Jurkat, Clone E6-1 (cell line): Measurements from ENCODE around the gene RAB40A. TPM values are rescaled to one million over a fixed set of nuclear protein-coding genes. Genes with fewer than 3 reads are reported as not detected.

Experiments used
- DNase-seq: peaks from one replicate; pipeline ENCODE4 v3.0.0-alpha.2; 2011; ENCODE audit warnings: low read depth, low spot score
- H3K4me3 ChIP-seq: 2 replicates; pipeline ENCODE4 v1.5.1; 2011; ENCODE audit warnings: mild to moderate bottlenecking, low read length, control low read depth, moderate library complexity
- polyA plus RNA-seq: library from polyadenylated mRNA; unstranded; fragments of >200 nt; gene quantifications from one replicate; pipeline ENCODE4 v1.2.1, GENCODE V29; 2012; ENCODE audit warnings: missing spikeins; ENCODE audit not compliant: insufficient read length, insufficient read depth

RAB40A gene
- not detected for polyA plus RNA-seq

GRCh38 chrX:103519389-103519788, at the start of gene RAB40A:
RAB40A (minus strand) TSS chrX:103519489; CDS start chrX:103500756, 18,733 bp downstream.
- no peak for DNase-seq
- H3K4me3 ChIP-seq: no peak within 1 kb of the TSS

- no peak overlapping the region for H3K4me3 ChIP-seq
- no peak for DNase-seq
These were observed 46.5 kb upstream of the RAB40A start for GRCh38 chrX:103565752-103566151.

- DNase-seq: no peak
These were observed 45.9 kb upstream of the RAB40A start for GRCh38 chrX:103565197-103565596.

GRCh38 chrX:103562801-103563200, 43.5 kb upstream of the RAB40A start:
- DNase-seq: no peak
- no peak overlapping the region for H3K4me3 ChIP-seq

More at GRCh38 chrX:103565197-103565596, 45.9 kb upstream of the RAB40A start:
- H3K4me3 ChIP-seq: no peak overlapping the region

- no peak for DNase-seq
- no peak overlapping the region for H3K4me3 ChIP-seq
These were observed 41.0 kb upstream of the RAB40A start for GRCh38 chrX:103560256-103560655.

- DNase-seq: peak; percentile 15
- no peak overlapping the region for H3K4me3 ChIP-seq
These were observed 37.8 kb upstream of the RAB40A start for GRCh38 chrX:103556963-103557612.

- H3K4me3 ChIP-seq: peak overlapping the region; percentile 62
- DNase-seq: peak; percentile 76
These were observed 35.6 kb upstream of the RAB40A start for GRCh38 chrX:103554687-103555424.

- no peak overlapping the region for H3K4me3 ChIP-seq
- DNase-seq: no peak
These were observed 32.9 kb upstream of the RAB40A start for GRCh38 chrX:103552236-103552635.

- no peak overlapping the region for H3K4me3 ChIP-seq
- no peak for DNase-seq
These were observed 31.2 kb upstream of the RAB40A start for GRCh38 chrX:103550415-103551051.

GRCh38 chrX:103549916-103550315, 30.6 kb upstream of the RAB40A start:
- no peak overlapping the region for H3K4me3 ChIP-seq
- DNase-seq: no peak

GRCh38 chrX:103540145-103540544, 20.9 kb upstream of the RAB40A start:
- H3K4me3 ChIP-seq: no peak overlapping the region
- DNase-seq: no peak

- no peak for DNase-seq
- H3K4me3 ChIP-seq: no peak overlapping the region
These were observed 20.4 kb upstream of the RAB40A start for GRCh38 chrX:103539695-103540094.

- no peak overlapping the region for H3K4me3 ChIP-seq
- no peak for DNase-seq
These were observed 19.4 kb upstream of the RAB40A start for GRCh38 chrX:103538728-103539127.

GRCh38 chrX:103537871-103538387, 18.6 kb upstream of the RAB40A start:
- H3K4me3 ChIP-seq: no peak overlapping the region
- DNase-seq: no peak

GRCh38 chrX:103536732-103537131, 17.4 kb upstream of the RAB40A start:
- no peak overlapping the region for H3K4me3 ChIP-seq
- DNase-seq: no peak

GRCh38 chrX:103536071-103536470, 16.8 kb upstream of the RAB40A start:
- no peak for DNase-seq
- H3K4me3 ChIP-seq: no peak overlapping the region

GRCh38 chrX:103535206-103535605, 15.9 kb upstream of the RAB40A start:
- DNase-seq: no peak
- H3K4me3 ChIP-seq: no peak overlapping the region

- H3K4me3 ChIP-seq: no peak overlapping the region
- peak; percentile 35 for DNase-seq
These were observed 14.4 kb upstream of the RAB40A start for GRCh38 chrX:103533511-103534216.

- H3K4me3 ChIP-seq: no peak overlapping the region
- DNase-seq: no peak
These were observed 11.7 kb upstream of the RAB40A start for GRCh38 chrX:103531002-103531401.
